GM12878 (cell line): ENCODE data around the gene FUT3. TPM values are rescaled to one million over a fixed set of nuclear protein-coding genes. Genes with fewer than 3 reads are reported as not detected.

Source experiments
- ATAC-seq: fragments of 200-7000 bp; cut with Tn5 transposase; 3 replicates; pipeline ENCODE4 v1.9.1; 2020; ENCODE audit warnings: mild to moderate bottlenecking, moderate library complexity
- BruUV-seq: library from RNA; stranded (reverse); fragments of 400-500 nt; replicated peaks from 2 replicates; lab custom pipeline; 2021; lab: Mats Ljungman, UMichigan
- CTCF ChIA-PET: fragments of 300-600 bp; sonication (Branson Sonifier 250); formaldehyde crosslinking; extraction: SDS; loops from one replicate; lab custom pipeline; 2021; ENCODE audit warnings: inconsistent platforms; lab: Yijun Ruan, JAX
- POLR2A ChIA-PET: fragments of 350-600 bp; formaldehyde crosslinking; extraction: SDS; loops from one replicate; lab custom pipeline; 2021; ENCODE audit warnings: inconsistent platforms; lab: Charles Lee
- RAD21 ChIA-PET: fragments of 300-600 bp; sonication (Branson Sonifier 250); formaldehyde crosslinking; loops from one replicate; lab custom pipeline; 2023; ENCODE audit warnings: antibody characterized with exemption; ENCODE audit not compliant: unreplicated experiment; lab: Charles Lee
- SMC1A ChIA-PET: fragments of 300-600 bp; sonication (Branson Sonifier 250); formaldehyde crosslinking; loops from one replicate; lab custom pipeline; 2023; ENCODE audit not compliant: unreplicated experiment, uncharacterized antibody; lab: Charles Lee
- DNase-seq: peaks from one replicate; pipeline ENCODE4 v3.0.0-alpha.2; 2011; ENCODE audit warnings: low read depth, low spot score
- FAIRE-seq: peaks from 3 replicates; lab custom pipeline; 2011; peaks lifted over from hg19 to GRCh38; lab: Jason Lieb, UNC
- H2AFZ ChIP-seq: 2 replicates; pipeline ENCODE4 v1.6.0; 2011; ENCODE audit warnings: low read depth, low read length, control low read depth; ENCODE audit not compliant: control insufficient read depth
- H3K27ac ChIP-seq: 2 replicates; pipeline ENCODE4 v1.5.1; 2011; ENCODE audit warnings: control low read depth; ENCODE audit not compliant: control insufficient read depth, insufficient read depth
- H3K27me3 ChIP-seq, 2 experiments: replicated peaks in 1 of 2; 2 replicates each; pipeline versions ENCODE4 v1.6.0 to v1.6.1; 2011; ENCODE audit warnings: low read length in 1 of 2; ENCODE audit not compliant: control insufficient read depth in 2 of 2, insufficient read depth in 2 of 2
- H3K36me3 ChIP-seq, 2 experiments: 2 replicates each; pipeline ENCODE4 v1.5.1; 2011; ENCODE audit warnings: low read length in 1 of 2; ENCODE audit not compliant: control insufficient read depth in 2 of 2, insufficient read depth in 2 of 2
- H3K4me1 ChIP-seq: 2 replicates; pipeline ENCODE4 v1.6.1; 2011; ENCODE audit warnings: mild to moderate bottlenecking, low read length, moderate library complexity, mixed read lengths; ENCODE audit not compliant: control insufficient read depth, insufficient read depth
- H3K4me2 ChIP-seq: 2 replicates; pipeline ENCODE4 v1.6.0; 2011; ENCODE audit warnings: control low read depth; ENCODE audit not compliant: control insufficient read depth, insufficient read depth
- H3K4me3 ChIP-seq: fragments of 200-600 bp; sonication (generic); 2 replicates; pipeline ENCODE4 v1.5.1; 2016
- H3K79me2 ChIP-seq: 2 replicates; pipeline ENCODE4 v1.6.0; 2011; ENCODE audit warnings: low read length; ENCODE audit not compliant: control insufficient read depth, insufficient read depth
- H3K9ac ChIP-seq: 2 replicates; pipeline ENCODE4 v1.8.0; 2011; ENCODE audit warnings: low read length, control low read depth, mixed read lengths; ENCODE audit not compliant: control insufficient read depth, insufficient read depth
- H3K9me3 ChIP-seq: replicated peaks from 3 replicates; pipeline ENCODE4 v1.5.1; 2011; ENCODE audit warnings: mild to moderate bottlenecking, low read length; ENCODE audit not compliant: control insufficient read depth, insufficient read depth
- H4K20me1 ChIP-seq: 2 replicates; pipeline ENCODE4 v1.6.0; 2011; ENCODE audit not compliant: control insufficient read depth, insufficient read depth
- IRF5 ChIP-seq: fragments of 450-650 bp; IDR thresholded peaks from 2 replicates; pipeline ENCODE4 v1.6.1; 2017; ENCODE audit warnings: borderline replicate concordance
- SREBF2 ChIP-seq: IDR thresholded peaks from 2 replicates; pipeline ENCODE4 v1.6.1; 2012; ENCODE audit warnings: mild to moderate bottlenecking, low read length
- ZNF24 ChIP-seq: fragments of 450-650 bp; IDR thresholded peaks from 2 replicates; pipeline ENCODE4 v1.6.1; 2017; ENCODE audit warnings: antibody characterized with exemption, mild to moderate bottlenecking
- WGBS: methylation state at CpG from one replicate; pipeline ENCODE4 v1.1.6; 2016; ENCODE audit warnings: low lambda C conversion rate; ENCODE audit not compliant: insufficient replicate concordance, insufficient coverage; ENCODE audit errors: missing lambda C conversion rate; 5-methylcytosine and 5-hydroxymethylcytosine counted together
- in situ Hi-C: fragments of 300-500 bp; cut with MboI; formaldehyde crosslinking; loops from 9 replicates; pipeline ENCODE4 v1.14.3; 2018; ENCODE audit warnings: mixed read lengths
- intact Hi-C: fragments of 100-400 bp; cut with micrococcal nuclease; formaldehyde crosslinking; loops from one replicate; pipeline ENCODE4 v1.14.2; 2022; ENCODE audit not compliant: unreplicated experiment
- polyA plus RNA-seq, 11 experiments: library from polyadenylated mRNA; depleted of rRNA in 4 of 11; unstranded in 6 of 11; stranded (reverse) in 5 of 11; fragments of >200 nt; fragmentation: Nextera tagmentation in 4 of 11; fragmentation: Illumina TruSeq in 1 of 11; extraction: Ambion mirVana in 4 of 11; extraction: Trizol in 1 of 11; gene quantifications; 1 replicate in 1 of 11; 2 replicates in 10 of 11; pipeline versions ENCODE4 v1.2.1 to v1.2.3, GENCODE V29; 2011 to 2016; ENCODE audit warnings: inconsistent platforms in 2 of 11, missing spikeins in 2 of 11, low read depth in 1 of 11
- total RNA-seq, 4 experiments: library from RNA; depleted of rRNA in 3 of 4; stranded (reverse); fragments of >200 nt in 3 of 4; fragmentation: Illumina TruSeq in 1 of 4; extraction: Trizol in 1 of 4; gene quantifications; 2 replicates each; pipeline versions ENCODE4 v1.2.1 to v1.2.3, GENCODE V29; 2013 to 2021
- TF ChIP-seq, protein P1 (sequence below), 3 experiments: IDR thresholded peaks in 2 of 3; conservative IDR thresholded peaks in 1 of 3; 2 replicates each; pipeline ENCODE4 v1.5.1; 2011; ENCODE audit warnings: low read depth in 3 of 3, low read length in 3 of 3, mild to moderate bottlenecking in 3 of 3, control low read depth in 2 of 3, moderate library complexity in 2 of 3, inconsistent platforms in 1 of 3, mixed read lengths in 1 of 3; ENCODE audit not compliant: control insufficient read depth in 2 of 3, insufficient read depth in 1 of 3; ENCODE audit errors: extremely low read depth in 1 of 3

FUT3 gene
- total and polyA plus RNA-seq, 10 of the 15 experiments (the other 5 are each of a cell fraction or from before 2014, with no cell fraction given): 0.04 to 0.31 (median 0.07) TPM; not detected in 7

DNA sequence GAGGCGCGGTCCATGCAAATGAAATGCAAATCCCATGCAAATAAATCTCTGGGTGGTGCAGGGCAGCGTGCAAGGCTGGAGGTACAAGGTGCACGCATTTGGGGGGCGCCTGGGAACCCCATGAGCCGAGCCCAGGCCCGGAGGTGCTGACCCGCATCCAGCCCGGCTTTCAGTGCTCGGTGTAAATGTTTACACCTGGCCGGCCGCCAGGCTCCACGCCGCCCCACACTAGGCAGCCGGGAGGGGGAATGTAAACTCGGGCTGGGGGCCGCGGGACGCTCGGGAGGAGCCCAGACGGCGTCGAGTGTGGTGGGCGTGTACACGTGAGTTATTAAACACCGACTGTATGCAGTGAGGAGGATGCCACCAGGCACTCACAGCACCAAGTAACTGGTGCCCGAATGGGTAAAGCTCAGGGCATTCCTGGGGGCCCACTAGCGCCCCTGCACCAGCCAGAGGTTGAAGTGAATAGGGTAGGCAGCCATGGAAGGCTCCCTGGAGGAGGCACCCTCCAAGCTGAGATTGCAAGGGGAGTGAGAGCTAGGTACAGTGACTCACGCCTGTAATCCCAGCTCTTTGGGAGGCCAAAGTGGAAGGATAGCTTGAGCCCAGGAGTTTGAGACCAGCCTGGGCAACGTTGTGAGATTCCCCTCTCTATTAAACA is 28.9 kb downstream of the FUT3 start (continued):
- TF ChIP-seq IRF5 (no peak), SREBF2 (no peak)

DNA sequence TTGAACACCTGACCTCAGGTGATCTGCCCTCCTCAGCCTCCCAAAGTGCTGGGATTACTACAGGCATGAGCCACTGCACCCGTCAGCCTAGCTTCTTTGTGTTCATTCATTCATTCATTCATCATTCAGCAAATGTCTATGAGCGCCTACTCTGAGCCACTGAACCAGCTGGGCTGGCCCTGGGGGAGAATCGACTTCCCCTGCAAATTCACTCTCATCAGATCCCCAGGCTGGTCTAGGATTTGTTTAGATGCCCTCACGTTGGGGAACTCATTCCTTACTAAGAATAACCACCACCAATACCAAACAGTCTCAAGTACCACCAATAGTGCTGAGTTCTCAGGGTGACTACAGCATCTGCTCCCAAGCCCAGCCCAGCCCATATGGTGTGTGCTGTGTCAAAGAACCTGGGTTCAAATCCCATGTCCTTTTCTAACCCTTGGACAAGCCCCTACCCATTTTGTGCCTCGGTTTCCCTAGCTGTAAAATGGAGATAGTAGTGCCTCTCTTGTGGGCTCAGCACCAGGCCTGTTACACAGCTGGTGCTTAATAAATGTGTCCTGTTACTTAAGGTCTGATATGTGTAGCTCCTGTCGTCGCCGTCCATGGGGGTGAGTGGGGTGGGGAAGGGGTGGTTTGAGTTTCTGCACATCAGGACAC is 29.6 kb downstream of the FUT3 start:
- Histone ChIP-seq H3K27me3 (no peaks in the 10 kb centered on the region), H2AFZ (no peak overlapping the region), H3K36me3 (no peaks in the 10 kb centered on the region), H3K4me2 (no peak overlapping the region), H4K20me1 (no peaks in the 10 kb centered on the region), H3K9ac (no peak overlapping the region), H3K4me3 (no peak overlapping the region), H3K9me3 (no peaks in the 10 kb centered on the region), H3K27ac (no peak overlapping the region), H3K4me1 (peaks cover 2% of the 10 kb centered on the region), H3K79me2 (no peaks in the 10 kb centered on the region)
- POLR2A ChIA-PET: no interaction called here
- RAD21 ChIA-PET: interaction anchor here (1.2 kb wide), 1 partner anchor 17 kb away, joined by 4 read pairs; the partner anchor contains the start of gene NRTN
- no TSS peak for BruUV-seq
- SMC1A ChIA-PET: no interaction called here
- ATAC-seq (no peak), DNase-seq (no peak), FAIRE-seq (no peak)
- in situ Hi-C loops: no loop called here
- under 1% methylated on average over 8 of the region's 8 CpGs for WGBS
- intact Hi-C loops: no loop called here
- CTCF ChIA-PET: interaction anchor here (0.6 to 1.7 kb wide), 2 partner anchors 17 to 82 kb away, joined by 3 read pairs; no protein-coding TSS in a partner anchor
- TF ChIP-seq, protein P1, sequence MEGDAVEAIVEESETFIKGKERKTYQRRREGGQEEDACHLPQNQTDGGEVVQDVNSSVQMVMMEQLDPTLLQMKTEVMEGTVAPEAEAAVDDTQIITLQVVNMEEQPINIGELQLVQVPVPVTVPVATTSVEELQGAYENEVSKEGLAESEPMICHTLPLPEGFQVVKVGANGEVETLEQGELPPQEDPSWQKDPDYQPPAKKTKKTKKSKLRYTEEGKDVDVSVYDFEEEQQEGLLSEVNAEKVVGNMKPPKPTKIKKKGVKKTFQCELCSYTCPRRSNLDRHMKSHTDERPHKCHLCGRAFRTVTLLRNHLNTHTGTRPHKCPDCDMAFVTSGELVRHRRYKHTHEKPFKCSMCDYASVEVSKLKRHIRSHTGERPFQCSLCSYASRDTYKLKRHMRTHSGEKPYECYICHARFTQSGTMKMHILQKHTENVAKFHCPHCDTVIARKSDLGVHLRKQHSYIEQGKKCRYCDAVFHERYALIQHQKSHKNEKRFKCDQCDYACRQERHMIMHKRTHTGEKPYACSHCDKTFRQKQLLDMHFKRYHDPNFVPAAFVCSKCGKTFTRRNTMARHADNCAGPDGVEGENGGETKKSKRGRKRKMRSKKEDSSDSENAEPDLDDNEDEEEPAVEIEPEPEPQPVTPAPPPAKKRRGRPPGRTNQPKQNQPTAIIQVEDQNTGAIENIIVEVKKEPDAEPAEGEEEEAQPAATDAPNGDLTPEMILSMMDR (IDR thresholded peaks at IDR 0.05 in 2 of 3, conservative IDR thresholded peaks at IDR 0.05 in 1 of 3; ENCODE audit: control insufficient read depth in 2 of 3, extremely low read depth in 1 of 3, insufficient read depth in 1 of 3, low read depth in 3 of 3, low read length in 3 of 3): no peak
- TF ChIP-seq ZNF24: peak; percentile 86
